GM21529 (cell line): ENCODE data around the gene DCLRE1C.
"Not testable (repeated sequence)": the region's sequence is repeated elsewhere in the genome, so short reads cannot be mapped to it uniquely, and the experiment has no call there.

ENCODE experiments used
- ATAC-seq: cut with Tn5 transposase; IDR thresholded peaks from one replicate; pipeline ENCODE4 v1.9.1; 2021; ENCODE audit not compliant: unreplicated experiment

Gene DCLRE1C

DNA sequence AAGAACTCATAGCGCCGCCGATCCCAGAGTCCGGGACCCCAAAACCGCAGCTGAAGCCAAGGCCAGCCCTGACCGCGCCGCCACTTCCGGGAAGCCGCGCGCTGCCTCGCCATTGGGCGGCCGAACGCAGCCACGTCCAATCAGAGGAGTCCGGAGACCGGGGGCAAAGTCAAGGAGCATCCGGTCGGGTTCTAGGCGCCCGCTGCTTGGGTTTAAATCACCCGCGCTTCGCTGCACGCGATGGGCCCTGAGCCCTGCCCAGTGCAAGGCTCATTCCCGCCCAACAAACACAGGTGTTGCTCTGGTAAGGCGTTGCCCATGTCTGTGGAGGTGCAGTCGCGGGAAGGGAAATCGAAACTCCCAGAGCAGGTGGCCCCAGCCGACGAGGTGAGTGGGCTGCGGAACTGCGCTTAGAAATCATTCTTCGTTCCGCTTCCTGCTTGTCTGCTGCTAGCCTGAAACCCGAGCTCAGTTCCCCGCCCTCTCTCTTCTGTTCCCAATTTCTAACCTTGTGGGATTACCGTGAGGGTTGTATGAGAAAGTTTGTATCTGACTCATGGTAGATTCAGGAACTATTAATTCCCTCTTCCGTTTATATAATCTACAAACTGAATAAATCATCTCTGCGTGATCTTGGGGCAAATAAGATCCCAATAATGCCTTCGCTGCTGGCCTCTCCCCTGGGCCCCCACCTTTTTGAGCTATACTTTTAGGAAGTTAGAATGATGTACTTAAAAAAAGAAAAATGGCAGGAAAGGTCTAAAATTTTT is at the start of gene DCLRE1C:
TSS of gene DCLRE1C (minus strand) at position 96 of the 770 bp plus-strand sequence. CDS start at position 10, 86 bp downstream.
- peak; percentile 73 for ATAC-seq

GRCh38 chr10:14995964-14996565 is 42.2 kb upstream of the DCLRE1C start:
- ATAC-seq = no peak

- not testable (repeated sequence) for ATAC-seq
Measured at GRCh38 chr10:14993500-14994455, 39.9 kb upstream of the DCLRE1C start.

- not testable (repeated sequence) for ATAC-seq
Measured at GRCh38 chr10:14992336-14992735, 38.4 kb upstream of the DCLRE1C start.

GRCh38 chr10:14991035-14991749 is 37.3 kb upstream of the DCLRE1C start:
- not testable (repeated sequence) for ATAC-seq

- ATAC-seq = not testable (repeated sequence)
Measured at GRCh38 chr10:14989552-14989951, 35.7 kb upstream of the DCLRE1C start.

GRCh38 chr10:14982744-14983143 is 28.8 kb upstream of the DCLRE1C start:
- no peak for ATAC-seq

GRCh38 chr10:14975672-14976273 is 21.9 kb upstream of the DCLRE1C start:
- ATAC-seq = no peak

- ATAC-seq = not testable (repeated sequence)
Measured at GRCh38 chr10:14974153-14974998, 20.5 kb upstream of the DCLRE1C start.

DNA sequence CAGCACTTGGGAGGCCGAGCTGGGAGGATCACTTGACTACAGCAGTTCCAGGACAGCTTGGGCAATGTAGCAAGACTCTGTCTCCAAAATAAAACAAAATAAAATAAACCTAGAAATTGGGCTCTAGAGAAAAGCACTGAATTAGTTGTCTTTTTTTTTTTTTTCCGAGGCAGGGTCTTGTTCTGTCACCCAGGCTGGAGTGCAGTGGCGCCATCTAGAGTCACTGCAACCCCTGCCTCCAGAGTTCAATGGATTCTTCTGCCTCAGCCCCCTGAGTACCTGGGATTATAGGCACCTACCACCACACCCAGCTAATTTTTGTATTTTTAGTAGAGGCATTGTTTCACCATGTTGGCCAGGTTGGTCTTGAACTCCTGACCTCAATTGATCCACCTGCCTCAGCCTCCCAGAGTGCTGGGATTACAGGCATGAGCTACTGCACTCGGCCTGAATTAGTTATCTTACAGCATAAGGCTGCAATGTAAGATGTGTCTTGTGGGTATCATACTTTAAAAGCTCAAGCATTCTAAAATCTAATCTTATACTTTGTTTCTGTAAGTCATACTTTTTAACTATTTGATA is 18.1 kb upstream of the DCLRE1C start:
- no peak for ATAC-seq

GRCh38 chr10:14967897-14968296 is 14.0 kb upstream of the DCLRE1C start:
- no peak for ATAC-seq

DNA sequence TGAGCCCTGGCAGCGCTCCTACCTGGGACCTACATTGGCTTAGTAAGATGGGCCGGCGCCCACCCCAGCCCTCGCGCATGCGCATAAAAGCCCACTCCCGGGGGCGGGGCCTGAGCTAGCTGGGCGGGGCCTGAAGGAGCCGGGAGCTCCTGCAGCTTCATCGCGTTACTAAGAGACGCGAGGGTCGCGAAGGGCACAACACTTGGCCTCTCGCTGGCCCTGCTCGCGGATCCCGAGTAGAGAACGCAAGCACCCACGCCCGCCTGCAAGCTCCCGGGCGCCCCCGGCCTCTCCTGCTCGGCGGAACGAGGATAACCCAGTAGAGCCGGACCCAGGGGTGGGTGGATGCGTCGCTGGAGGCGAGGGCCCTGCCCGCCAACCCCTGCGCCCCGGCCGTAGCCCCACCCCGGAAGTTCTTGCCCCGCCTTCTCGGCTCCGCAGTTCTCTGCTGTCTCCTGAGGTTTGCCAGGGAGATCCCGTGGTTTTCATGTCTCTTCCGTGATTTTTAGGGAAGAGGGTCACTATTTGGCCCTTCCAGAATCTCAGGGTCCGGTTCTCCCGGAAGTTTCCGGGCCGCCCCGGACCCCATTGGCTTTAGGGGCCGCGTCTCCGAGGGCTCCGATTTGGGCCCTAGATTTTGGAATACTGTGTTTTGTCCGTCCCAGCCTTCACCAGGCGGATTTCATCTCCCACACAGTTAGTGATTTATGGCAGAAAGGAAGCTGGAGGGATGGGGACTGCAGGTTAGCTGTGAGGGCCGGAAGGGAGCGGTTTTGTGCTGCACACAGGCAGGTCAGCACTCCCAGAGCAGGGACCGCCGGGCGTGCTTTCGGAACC is 5.5 kb upstream of the DCLRE1C start, which contains the start of gene MEIG1:
TSS of gene MEIG1 (plus strand) at position 168 of the 837 bp plus-strand sequence. CDS start 7,081 bp downstream, outside the sequence.
- ATAC-seq = peak; percentile 78

GRCh38 chr10:14958872-14959220 is 5.0 kb upstream of the DCLRE1C start:
- no peak for ATAC-seq

DNA sequence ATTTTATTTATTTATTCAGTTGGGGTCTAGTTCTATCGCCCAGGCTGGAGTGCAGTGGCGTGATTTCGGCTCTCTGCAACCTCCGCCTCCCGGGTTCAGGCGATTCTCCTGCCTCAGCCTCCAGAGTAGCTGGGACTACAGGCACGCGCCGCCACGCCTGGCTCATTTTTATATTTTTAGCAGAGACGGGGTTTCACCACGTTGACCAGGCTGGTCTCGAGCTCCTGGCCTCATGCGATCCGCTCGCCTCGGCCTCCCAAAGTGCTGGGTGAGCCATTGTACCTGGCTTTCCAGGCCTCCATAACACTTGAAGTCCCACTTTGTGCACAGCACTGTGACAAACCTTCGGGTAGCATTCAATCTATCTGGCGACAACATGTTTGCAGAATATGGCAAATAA is 1.0 kb upstream of the DCLRE1C start:
- ATAC-seq = no peak

DNA sequence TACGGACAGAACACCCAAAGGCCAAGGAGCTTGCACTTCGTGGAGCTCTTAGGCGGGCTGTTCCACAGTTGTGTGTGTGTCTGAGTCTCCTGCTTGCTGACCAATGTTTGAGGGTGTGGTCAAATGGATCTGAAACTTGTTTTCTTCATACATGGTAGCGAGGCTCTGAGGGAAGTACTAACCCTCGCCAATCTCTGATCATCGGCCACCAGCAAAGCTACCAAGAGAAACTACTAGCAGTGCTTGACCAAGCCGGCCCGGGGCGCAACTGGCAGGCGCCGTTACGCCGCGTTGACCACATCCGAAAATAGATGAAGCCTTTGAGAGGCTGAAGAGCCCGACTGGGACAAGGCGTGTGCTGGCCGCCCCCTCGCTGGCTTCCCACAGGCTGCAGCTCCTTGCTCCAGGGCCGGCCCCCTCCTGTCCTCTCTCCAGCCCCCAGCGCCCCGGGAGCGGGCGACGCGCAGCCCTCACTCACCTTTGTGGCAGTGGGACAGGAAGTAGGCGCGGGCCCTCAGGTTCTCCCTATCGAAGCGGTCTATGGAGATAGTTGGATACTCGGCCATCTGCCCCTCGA is 384 bp downstream of the DCLRE1C start:
- peak; percentile 28 for ATAC-seq

DNA sequence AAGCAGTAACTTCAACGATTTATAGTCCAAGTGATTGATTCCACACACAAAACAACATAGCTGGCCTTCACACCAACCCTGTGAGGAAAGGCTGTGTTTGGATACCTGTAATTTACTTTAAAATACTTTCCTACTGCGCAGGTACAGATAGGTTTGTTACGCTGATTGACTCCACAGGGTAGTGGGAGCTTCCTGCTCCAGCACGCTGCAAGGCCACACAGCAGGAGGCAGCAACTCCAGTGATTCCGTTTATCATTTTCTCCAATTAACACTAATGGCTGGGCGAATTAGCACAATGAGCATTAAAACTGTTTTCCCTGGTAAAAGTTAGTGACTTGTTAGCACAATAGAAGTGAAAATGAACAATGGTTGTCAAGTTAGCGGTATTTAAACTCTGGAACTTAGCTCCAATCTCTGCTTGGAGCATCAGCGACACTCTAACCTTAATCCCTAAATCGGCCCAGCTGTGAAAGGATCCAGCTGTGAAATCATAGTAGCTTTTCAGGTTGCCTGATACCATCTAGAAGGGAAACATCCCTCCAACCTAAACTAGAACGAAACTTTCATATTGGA is 959 bp downstream of the DCLRE1C start:
- ATAC-seq = no peak

GRCh38 chr10:14949291-14949690 is 4.6 kb downstream of the DCLRE1C start:
- no peak for ATAC-seq
